GM19239 (cell line): Measurements from ENCODE around the gene DPP3.
"Not testable (repeated sequence)": the region's sequence is repeated elsewhere in the genome, so short reads cannot be mapped to it uniquely, and the experiment has no call there.

Source experiments
- DNase-seq: peaks from one replicate; pipeline ENCODE4 v3.0.0; 2011; ENCODE audit warnings: low spot score; ENCODE audit not compliant: insufficient read length
- FAIRE-seq: peaks from 2 replicates; lab custom pipeline; 2011; peaks lifted over from hg19 to GRCh38; lab: Jason Lieb, UNC

The DPP3 gene

GRCh38 chr11:66480117-66480938, at the start of gene DPP3:
DPP3 (plus strand) TSS chr11:66480434; CDS start chr11:66482201, 1,767 bp downstream.
- DNase-seq = peak; percentile 100
- FAIRE-seq = peak; percentile 91

- DNase-seq, FAIRE-seq: not testable (repeated sequence)
Observed at GRCh38 chr11:66431287-66431686, 48.9 kb upstream of the DPP3 start.

GRCh38 chr11:66431871-66432329, 48.3 kb upstream of the DPP3 start:
- not testable (repeated sequence) for DNase-seq, FAIRE-seq

- DNase-seq (no peak), FAIRE-seq (no peak)
Observed at GRCh38 chr11:66432597-66432996, 47.6 kb upstream of the DPP3 start.

GRCh38 chr11:66437979-66438503, 42.2 kb upstream of the DPP3 start:
- DNase-seq = no peak
- no peak for FAIRE-seq

- FAIRE-seq = peak; percentile 100
- peak; percentile 99 for DNase-seq
Observed at GRCh38 chr11:66438504-66439466, 41.4 kb upstream of the DPP3 start, which contains the start of gene MRPL11. MRPL11 (minus strand) TSS chr11:66438848; CDS start chr11:66438754, 94 bp downstream.

GRCh38 chr11:66440101-66440939, 39.9 kb upstream of the DPP3 start:
- DNase-seq, FAIRE-seq: not testable (repeated sequence)

- FAIRE-seq, DNase-seq: not testable (repeated sequence)
Observed at GRCh38 chr11:66440940-66441282, 39.3 kb upstream of the DPP3 start.

GRCh38 chr11:66443602-66444001, 36.6 kb upstream of the DPP3 start:
- no peak for FAIRE-seq

GRCh38 chr11:66447012-66447411, 33.2 kb upstream of the DPP3 start:
- no peak for FAIRE-seq

More at GRCh38 chr11:66443602-66444001, 36.6 kb upstream of the DPP3 start:
- no peak for DNase-seq

GRCh38 chr11:66448523-66448922, 31.7 kb upstream of the DPP3 start:
- no peak for DNase-seq
- no peak for FAIRE-seq

More at GRCh38 chr11:66447012-66447411, 33.2 kb upstream of the DPP3 start:
- no peak for DNase-seq

GRCh38 chr11:66450560-66450959, 29.7 kb upstream of the DPP3 start:
- FAIRE-seq (no peak), DNase-seq (no peak)

- FAIRE-seq = no peak
- DNase-seq = no peak
Observed at GRCh38 chr11:66451663-66452062, 28.6 kb upstream of the DPP3 start.

- FAIRE-seq (no peak), DNase-seq (no peak)
Observed at GRCh38 chr11:66454247-66454646, 26.0 kb upstream of the DPP3 start.

- FAIRE-seq (no peak), DNase-seq (no peak)
Observed at GRCh38 chr11:66454828-66455227, 25.4 kb upstream of the DPP3 start.

GRCh38 chr11:66457826-66458225, 22.4 kb upstream of the DPP3 start:
- FAIRE-seq (no peak), DNase-seq (no peak)

- peak; percentile 49 for FAIRE-seq
- DNase-seq = no peak
Observed at GRCh38 chr11:66459138-66459778, 21.0 kb upstream of the DPP3 start.

- FAIRE-seq (no peak), DNase-seq (no peak)
Observed at GRCh38 chr11:66462010-66462409, 18.2 kb upstream of the DPP3 start.

GRCh38 chr11:66462911-66463310, 17.3 kb upstream of the DPP3 start:
- DNase-seq = no peak
- no peak for FAIRE-seq
